GM18858 (cell line): ENCODE results near the gene TRAPPC10.

Experiments used
- ATAC-seq: cut with Tn5 transposase; IDR thresholded peaks from one replicate; pipeline ENCODE4 v1.9.1; 2021; ENCODE audit not compliant: unreplicated experiment

Gene TRAPPC10

DNA sequence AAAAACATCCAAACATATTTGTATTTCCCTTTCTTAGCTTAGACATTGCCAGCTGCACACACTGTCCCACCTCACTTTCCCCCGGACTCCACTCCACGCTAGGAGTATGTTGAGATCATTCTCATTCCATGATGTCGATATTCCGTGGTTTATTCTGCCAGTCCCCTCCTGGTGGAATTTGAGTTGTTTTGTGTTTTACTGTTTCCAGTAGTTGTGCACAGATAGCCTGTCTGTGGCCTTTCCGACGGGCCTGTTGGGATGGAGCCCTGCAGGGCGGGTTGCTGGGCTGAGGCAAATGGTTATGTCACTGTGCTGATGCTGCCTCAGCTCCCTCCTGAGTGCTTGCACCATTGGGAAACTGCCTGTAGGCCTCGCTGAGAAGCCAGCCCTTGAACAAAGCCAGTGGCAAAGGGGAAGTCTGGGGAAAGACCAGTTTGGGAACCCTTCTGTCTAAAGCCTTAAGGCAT is 12.8 kb downstream of the TRAPPC10 start:
- ATAC-seq: no peak

DNA sequence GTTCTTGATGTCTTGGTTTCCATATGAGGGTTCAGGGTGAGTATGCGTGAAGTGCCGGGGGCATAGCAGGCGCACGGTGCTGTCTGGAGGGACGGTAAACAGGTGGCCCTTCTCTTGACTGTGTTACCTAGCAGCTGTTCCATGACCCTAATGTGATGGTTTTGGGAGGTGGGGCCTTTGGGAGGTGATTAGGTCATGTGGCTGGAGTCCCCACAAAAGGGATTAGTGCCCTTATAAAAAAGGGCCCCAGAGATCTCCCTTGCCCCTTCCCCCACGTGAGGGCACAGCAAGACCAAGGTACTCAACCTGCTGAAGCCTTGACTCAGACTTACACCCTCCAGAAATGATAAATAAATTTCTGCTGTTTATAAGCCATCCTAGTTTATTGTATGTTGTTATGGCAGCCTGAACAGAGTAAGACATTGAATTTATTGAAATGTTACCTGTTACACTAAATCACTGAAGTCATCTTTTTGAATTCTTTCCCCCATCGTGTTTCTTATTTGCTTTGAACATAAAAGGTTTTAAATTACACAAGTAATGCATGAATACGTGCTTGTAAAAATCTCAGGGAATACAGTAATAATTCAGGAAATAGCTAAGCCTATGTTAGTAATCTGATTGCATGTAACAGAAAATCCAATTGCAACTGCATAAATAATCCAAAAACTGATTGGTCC is 15.6 kb downstream of the TRAPPC10 start:
- ATAC-seq: no peak

GRCh38 chr21:44028287-44028659 is 16.2 kb downstream of the TRAPPC10 start:
- ATAC-seq: no peak

DNA sequence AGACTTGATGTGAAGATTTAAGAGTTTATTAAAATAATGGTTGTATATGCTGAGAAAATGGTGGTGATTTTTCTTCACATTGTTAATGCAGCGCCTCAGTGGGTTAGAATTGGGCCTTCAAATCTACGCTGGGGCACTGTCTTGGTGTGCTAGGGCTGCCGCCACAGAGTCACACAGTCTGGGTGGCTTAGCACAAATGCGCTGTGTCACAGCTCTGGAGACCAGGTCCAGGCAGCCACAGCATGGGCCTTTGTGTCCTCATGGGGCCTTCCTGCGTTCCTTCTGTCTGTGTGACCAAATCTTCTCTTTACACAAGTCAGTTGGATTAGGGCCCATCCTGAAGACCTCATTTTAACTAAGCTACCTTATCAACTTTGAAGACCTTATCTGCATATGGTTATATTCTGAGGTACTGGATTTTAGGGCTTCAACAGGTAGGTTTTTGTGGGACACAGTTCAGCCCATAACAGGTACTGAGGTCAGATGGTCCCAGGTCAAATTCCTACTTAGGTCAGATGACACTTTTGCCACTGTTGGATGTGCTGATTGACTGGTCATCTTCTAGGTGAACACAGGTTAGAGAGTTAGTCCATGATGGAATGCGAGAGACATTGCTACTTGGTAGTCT is 17.5 kb downstream of the TRAPPC10 start:
- ATAC-seq: no peak

DNA sequence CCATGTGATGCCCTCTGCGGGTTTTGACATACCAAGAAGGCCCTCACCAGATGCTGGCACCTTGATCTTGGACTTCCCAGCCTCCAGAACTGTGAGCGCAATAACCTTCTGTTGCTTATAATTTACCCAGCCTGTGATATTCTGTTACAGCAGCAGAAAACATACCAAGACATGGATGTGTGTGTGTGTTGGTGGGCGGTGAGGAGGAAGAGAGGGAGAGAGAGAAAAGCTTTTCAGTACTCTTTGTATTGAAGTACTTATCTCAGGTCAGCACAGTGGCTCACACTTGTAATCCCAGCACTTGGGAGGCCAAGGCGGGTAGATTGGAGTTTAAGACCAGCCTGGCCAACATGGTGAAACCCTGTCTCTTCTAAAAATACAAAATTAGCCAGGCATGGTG is 23.1 kb downstream of the TRAPPC10 start:
- no peak for ATAC-seq

DNA sequence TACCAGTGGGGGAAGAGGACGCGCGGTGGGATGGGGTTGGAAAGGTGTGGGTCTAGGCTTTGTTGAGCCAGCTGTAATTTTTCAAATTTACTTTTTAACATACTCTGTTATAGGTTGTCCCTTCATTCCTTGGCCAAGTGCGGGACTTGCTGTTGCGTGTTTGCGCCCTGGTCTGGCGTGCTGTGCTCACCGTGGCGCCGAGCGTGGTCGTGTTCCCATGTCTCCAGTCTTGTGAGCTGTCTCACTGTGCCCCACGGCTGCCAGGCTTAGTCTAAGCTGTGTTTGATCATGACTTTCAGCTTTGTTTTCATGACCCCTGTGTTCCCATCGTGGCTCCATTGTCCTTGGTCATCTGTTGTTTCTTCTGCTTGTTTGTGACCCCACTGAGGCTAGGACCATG is 26.0 kb downstream of the TRAPPC10 start:
- no peak for ATAC-seq

DNA sequence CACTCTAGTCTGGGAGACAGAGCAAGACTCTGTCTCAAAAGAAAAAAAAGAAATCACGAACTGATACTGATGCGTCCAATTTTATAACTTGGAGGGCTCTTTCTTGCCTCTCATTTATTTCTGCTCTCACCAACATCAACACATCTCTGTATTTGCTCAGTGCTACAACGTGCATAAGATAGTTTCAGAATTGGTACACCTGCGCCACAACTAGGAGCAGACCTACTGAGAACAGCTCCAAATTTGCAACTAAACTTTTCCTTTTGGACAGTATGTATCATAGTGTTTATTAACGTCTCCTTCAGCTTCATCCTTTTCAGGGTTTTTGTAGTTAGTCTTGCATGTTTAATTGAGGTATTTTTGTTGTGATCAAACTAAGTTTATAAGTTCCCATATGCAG is 27.7 kb downstream of the TRAPPC10 start:
- ATAC-seq: no peak

- no peak for ATAC-seq
Observed at GRCh38 chr21:44043613-44044012, 31.5 kb downstream of the TRAPPC10 start.

GRCh38 chr21:44046734-44047133 is 34.6 kb downstream of the TRAPPC10 start:
- ATAC-seq: no peak

GRCh38 chr21:44047996-44048560 is 36.0 kb downstream of the TRAPPC10 start:
- no peak for ATAC-seq

DNA sequence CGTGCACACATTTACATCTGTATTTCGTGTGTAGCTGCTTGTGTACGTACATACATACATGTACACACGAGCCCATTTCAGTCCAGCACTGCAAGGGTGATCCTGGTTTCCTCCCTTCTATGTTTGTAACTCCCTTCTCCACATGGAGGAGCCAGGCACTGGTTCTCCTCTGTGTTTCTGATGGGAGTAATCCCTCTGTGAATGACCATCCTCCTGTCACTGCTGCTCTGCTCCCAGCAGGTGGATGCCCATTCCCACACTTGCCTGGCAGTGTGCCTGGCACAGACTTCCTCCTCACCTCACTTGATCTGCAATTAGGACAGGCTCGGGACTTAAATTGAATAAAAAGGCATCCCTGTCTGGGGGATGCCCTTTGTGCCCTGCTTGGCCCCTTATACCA is 37.1 kb downstream of the TRAPPC10 start:
- no peak for ATAC-seq

DNA sequence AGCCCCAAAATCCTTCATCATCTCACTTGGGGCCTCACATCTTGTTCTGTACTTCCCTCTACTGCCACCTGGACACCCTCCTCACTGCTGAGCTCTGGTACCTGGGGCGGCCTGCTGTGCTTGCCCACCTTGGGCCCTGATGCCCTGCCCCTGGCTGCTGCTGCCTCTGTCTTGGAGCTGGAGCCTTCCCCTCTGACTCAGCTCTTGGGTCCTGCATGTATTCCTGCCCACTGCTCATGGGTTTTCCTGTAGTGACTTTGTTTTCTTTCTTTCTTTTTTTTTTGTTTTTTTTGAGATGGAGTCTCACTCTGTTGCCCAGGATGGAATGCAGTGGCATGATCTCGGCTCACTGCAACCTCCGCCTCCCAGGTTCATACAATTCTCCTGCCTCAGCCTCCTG is 37.5 kb downstream of the TRAPPC10 start:
- ATAC-seq: no peak

DNA sequence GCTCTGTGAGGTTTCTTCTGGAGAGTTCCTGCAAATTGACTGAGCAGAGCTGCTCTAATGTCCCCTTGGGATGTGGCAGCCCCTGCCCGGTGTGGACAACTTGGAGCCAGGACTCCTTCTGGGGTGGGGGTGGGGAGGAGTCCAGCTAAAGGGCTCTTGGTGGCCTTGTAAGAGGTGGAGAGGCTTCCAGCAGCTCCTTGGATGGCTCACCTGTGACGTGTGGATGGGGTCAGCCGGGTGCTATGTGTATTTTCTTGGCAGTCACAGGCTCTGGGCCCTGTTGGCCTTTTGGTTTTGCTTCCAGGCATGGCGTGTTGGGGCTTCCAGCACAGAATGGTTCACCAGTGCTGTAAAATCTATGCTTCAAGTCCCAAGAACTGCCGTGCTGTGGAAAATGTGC is 38.2 kb downstream of the TRAPPC10 start:
- ATAC-seq: no peak

- ATAC-seq: no peak
Observed at GRCh38 chr21:44051462-44051941, 39.4 kb downstream of the TRAPPC10 start.

DNA sequence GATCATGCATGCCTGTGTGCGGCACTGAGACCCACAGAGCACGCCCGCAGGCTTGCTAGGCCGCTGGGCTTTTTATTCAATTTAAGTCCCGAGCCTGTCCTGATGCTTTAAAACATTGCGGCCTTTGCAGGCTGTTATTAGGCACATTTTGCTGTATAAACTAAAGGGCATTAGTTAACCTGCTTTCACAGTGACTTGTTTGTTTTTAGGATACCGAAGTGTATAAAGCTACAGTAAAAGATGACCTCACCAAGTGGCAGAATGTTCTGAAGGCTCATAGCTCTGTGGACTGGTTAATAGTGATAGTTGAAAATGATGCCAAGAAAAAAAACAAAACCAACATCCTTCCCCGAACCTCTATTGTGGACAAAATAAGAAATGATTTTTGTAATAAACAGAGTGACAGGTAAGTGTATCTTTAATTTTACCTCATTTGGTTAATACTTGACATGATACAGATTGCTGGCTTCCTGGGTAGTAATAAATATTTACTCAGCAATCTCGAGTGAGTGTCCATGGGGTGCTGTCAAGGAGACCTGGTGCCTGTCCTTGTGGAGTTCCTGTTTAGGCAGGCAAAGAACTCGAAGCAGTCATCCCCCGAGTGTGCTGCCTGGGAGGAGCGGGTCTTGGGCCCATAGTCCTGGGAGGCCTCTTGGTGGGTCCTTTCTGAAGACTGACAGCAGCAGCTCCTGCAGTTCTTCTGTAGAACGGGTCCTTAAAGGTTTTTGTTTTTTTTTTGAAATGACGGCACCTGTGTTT is 40.1 kb downstream of the TRAPPC10 start:
- ATAC-seq: no peak

- ATAC-seq: no peak
Observed at GRCh38 chr21:44052830-44053226, 40.7 kb downstream of the TRAPPC10 start.

GRCh38 chr21:44053567-44053966 is 41.5 kb downstream of the TRAPPC10 start:
- no peak for ATAC-seq

- no peak for ATAC-seq
Observed at GRCh38 chr21:44054710-44055109, 42.6 kb downstream of the TRAPPC10 start.

DNA sequence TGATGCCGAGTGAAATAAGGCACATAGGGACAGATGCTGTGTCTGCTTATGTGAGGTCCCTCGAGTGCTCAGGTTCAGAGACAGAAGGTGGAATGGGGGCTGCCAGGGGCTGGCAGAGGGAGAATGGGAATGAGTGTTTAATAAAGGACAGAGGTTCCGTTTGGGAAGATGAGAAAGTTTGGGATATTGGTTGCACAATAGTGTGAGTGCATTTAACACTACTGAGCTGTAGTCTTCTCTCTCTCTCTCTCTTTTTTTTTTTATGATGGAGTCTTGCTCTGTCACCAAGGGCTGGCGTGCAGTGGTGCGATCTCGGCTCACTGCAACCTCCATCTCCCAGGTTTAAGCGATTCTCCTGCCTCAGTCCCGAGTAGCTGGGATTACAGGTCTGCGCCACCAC is 44.9 kb downstream of the TRAPPC10 start:
- no peak for ATAC-seq

- no peak for ATAC-seq
Observed at GRCh38 chr21:44057960-44058651, 46.0 kb downstream of the TRAPPC10 start.

DNA sequence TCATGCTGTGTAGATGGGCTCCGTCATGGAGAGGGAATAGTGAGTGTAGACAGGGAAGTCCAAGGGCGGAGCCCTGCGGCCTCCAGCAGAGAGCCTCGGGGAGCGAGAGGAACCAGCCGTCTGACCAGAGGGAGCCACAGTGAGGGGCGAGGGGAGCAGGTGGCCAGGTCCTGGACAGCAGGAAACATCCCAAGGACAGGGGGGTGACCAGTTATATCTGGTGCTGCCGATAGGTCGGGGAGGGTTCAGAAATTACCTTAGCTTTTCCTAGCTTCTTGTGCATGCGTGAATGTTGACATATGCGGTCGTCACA is 46.5 kb downstream of the TRAPPC10 start:
- ATAC-seq: no peak
